Adrenal gland (tissue), 5 donors: ENCODE measurements around the gene TMCC3.

ENCODE experiments used
- POLR2A ChIP-seq, 2 donors: fragments of 450-650 bp; IDR thresholded peaks; one replicate each; pipeline ENCODE4 v1.6.1; 2017; ENCODE audit warnings: antibody characterized with exemption in 2 of 2, mild to moderate bottlenecking in 2 of 2, moderate library complexity in 1 of 2
- TF ChIP-seq, protein P1 (sequence below), 6 experiments: fragments of 450-650 bp in 4 of 6; fragments of 200-600 bp in 2 of 6; sonication (generic) in 1 of 6; IDR thresholded peaks; 1 replicate in 5 of 6; 2 replicates in 1 of 6; pipeline versions ENCODE4 v1.5.1 to v1.8.0; 2016 to 2021; ENCODE audit warnings: antibody characterized with exemption in 6 of 6, mild to moderate bottlenecking in 2 of 6, moderate library complexity in 1 of 6
- donor health status: DM: no; HTN: no; CAD: no.

DNA sequence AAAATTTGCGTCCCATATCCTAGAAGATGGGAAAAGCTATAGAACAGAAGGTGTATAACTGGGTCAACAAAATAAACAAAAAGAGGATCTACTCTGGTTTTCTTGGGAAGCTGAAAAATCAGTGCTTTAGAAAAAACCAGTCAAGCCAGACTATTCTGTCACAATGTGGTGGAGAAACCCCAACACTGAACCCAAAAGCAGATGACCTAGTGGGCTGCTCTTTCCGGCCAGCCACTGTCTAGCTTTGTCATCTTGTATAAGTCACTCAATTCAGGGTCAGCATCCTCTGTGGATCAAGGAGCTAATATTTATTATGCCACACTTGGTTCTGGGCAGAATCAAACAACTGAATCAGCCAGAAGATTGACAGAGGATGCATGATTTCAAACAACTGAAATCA, 26.6 kb upstream of the TMCC3 start:
- TF ChIP-seq, protein P1, sequence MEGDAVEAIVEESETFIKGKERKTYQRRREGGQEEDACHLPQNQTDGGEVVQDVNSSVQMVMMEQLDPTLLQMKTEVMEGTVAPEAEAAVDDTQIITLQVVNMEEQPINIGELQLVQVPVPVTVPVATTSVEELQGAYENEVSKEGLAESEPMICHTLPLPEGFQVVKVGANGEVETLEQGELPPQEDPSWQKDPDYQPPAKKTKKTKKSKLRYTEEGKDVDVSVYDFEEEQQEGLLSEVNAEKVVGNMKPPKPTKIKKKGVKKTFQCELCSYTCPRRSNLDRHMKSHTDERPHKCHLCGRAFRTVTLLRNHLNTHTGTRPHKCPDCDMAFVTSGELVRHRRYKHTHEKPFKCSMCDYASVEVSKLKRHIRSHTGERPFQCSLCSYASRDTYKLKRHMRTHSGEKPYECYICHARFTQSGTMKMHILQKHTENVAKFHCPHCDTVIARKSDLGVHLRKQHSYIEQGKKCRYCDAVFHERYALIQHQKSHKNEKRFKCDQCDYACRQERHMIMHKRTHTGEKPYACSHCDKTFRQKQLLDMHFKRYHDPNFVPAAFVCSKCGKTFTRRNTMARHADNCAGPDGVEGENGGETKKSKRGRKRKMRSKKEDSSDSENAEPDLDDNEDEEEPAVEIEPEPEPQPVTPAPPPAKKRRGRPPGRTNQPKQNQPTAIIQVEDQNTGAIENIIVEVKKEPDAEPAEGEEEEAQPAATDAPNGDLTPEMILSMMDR (IDR thresholded peaks at IDR 0.05), result no peak
- no peak for TF ChIP-seq POLR2A (IDR thresholded peaks at IDR 0.05)
